ENCODE results near the gene ATOH8. TPM values are rescaled to one million over a fixed set of nuclear protein-coding genes. Genes with fewer than 3 reads are reported as not detected.

ATOH8 gene
- total and polyA plus RNA-seq, 2 donors (not counting 3 experiments of a cell fraction or from before 2014, with no cell fraction given), result 10.3 to 12.8 TPM

- Histone ChIP-seq H3K4me3 (replicated peaks in 1 of 3; ENCODE audit: insufficient read depth in 1 of 3, low read depth in 1 of 3, low read length in 3 of 3) (no peak overlapping the region), H3K4me1 (ENCODE audit: control insufficient read depth, extremely low read depth, insufficient read depth, low read length) (no peaks in the 10 kb centered on the region), H3K27ac (ENCODE audit: insufficient read depth, low read depth, low read length) (no peak overlapping the region), H4K20me1 (replicated peaks; ENCODE audit: control insufficient read depth, extremely low read depth, insufficient read depth, low read length) (no peaks in the 10 kb centered on the region), H2AFZ (ENCODE audit: low read depth, low read length) (no peak overlapping the region), H3K36me3 (ENCODE audit: control insufficient read depth in 2 of 2, extremely low read depth in 1 of 2, insufficient read depth in 2 of 2, low read length in 2 of 2) (no peaks in the 10 kb centered on the region), H3K9me1 (replicated peaks; ENCODE audit: control insufficient read depth, extremely low read depth, insufficient read depth, low read length) (no peaks in the 10 kb centered on the region), H3K9me3 (replicated peaks; ENCODE audit: control insufficient read depth, insufficient read depth, low read length) (no peaks in the 10 kb centered on the region), H3K27me3 (ENCODE audit: control insufficient read depth in 2 of 2, insufficient read depth in 2 of 2, low read length in 2 of 2) (peaks cover 0 to 1% of the 10 kb centered on the region in 2 experiments), H3K79me2 (ENCODE audit: control insufficient read depth, insufficient read depth, low read length) (no peaks in the 10 kb centered on the region), H3K9ac (replicated peaks; ENCODE audit: extremely low read depth, insufficient read depth, low read length) (no peak overlapping the region), H3K4me2 (ENCODE audit: insufficient read depth, low read length) (no peak overlapping the region)
- TF ChIP-seq FOS (IDR thresholded peaks at IDR 0.05; ENCODE audit: borderline replicate concordance, insufficient read depth, low read length) (no peak), GATA2 (IDR thresholded peaks at IDR 0.05; ENCODE audit: insufficient read depth, insufficient read length, low read depth, low read length) (no peak), MYC (IDR thresholded peaks at IDR 0.05; ENCODE audit: low read depth, low read length) (no peak), JUN (IDR thresholded peaks at IDR 0.05; ENCODE audit: borderline replicate concordance, insufficient read depth, insufficient read length, low read depth) (no peak), CTCF (IDR thresholded peaks at IDR 0.05; ENCODE audit: extremely low read depth in 1 of 2, insufficient read depth in 1 of 2, low read depth in 1 of 2, low read length in 2 of 2) (no peak), EZH2 (IDR thresholded peaks at IDR 0.05; ENCODE audit: borderline replicate concordance, low read depth, low read length, severe bottlenecking) (no peak), POLR2A (IDR thresholded peaks at IDR 0.05; ENCODE audit: low read depth, low read length) (no peak), MAX (IDR thresholded peaks at IDR 0.05; ENCODE audit: insufficient read depth, insufficient read length) (no peak), POLR2AphosphoS5 (IDR thresholded peaks at IDR 0.05; ENCODE audit: insufficient read depth, low read depth, low read length) (no peak)
- POLR2A ChIA-PET, result no interaction called here
- CTCF ChIA-PET, result interaction anchor here (0.9 to 12.5 kb wide), 7 partner anchors 14 to 250 kb away, joined by 3 to 541 read pairs (median 3); partner anchors contain the start of gene ST3GAL5
- intact Hi-C loops (cut with micrococcal nuclease) (no loop called here), dilution Hi-C loops (cut with MboI; ENCODE audit: extremely low pct_ligation_motif_present, low sequenced_read_pairs) (no loop called here)
- FAIRE-seq (peak; percentile 55), DNase-seq (ENCODE audit: low read depth, low spot score) (no peak)
- no TSS peak for BruUV-seq (replicated peaks)
Observed at GRCh38 chr2:85830645-85831044, 76.9 kb downstream of the ATOH8 start.

Data from endothelial cell of umbilical vein (primary cell).